Endothelial cell of umbilical vein (primary cell): ENCODE results near the gene NCF4. TPM values are rescaled to one million over a fixed set of nuclear protein-coding genes. Genes with fewer than 3 reads are reported as not detected.
A peak's percentile ranks its signal among the peaks of the same experiment; 100 is the strongest.

Experiments used
- BruUV-seq: library from RNA; stranded (reverse); fragments of 400-500 nt; replicated peaks from 2 replicates; lab custom pipeline; 2021; lab: Mats Ljungman, UMichigan
- CTCF ChIA-PET: fragments of 300-600, 350-600 bp; sonication (Branson Sonifier 250); formaldehyde crosslinking; loops from one replicate; lab custom pipeline; 2021; ENCODE audit warnings: antibody characterized with exemption, inconsistent platforms; lab: Charles Lee
- POLR2A ChIA-PET: fragments of 300-600, 350-600 bp; sonication (Branson Sonifier 250); formaldehyde crosslinking; loops from one replicate; lab custom pipeline; 2021; ENCODE audit warnings: antibody characterized with exemption, inconsistent platforms; lab: Charles Lee
- DNase-seq: peaks from one replicate; pipeline ENCODE4 v3.0.0-alpha.2; 2011; ENCODE audit warnings: low read depth, low spot score
- FAIRE-seq: peaks from 2 replicates; lab custom pipeline; 2011; peaks lifted over from hg19 to GRCh38; lab: Jason Lieb, UNC
- H2AFZ ChIP-seq: 2 replicates; pipeline ENCODE4 v1.6.0; 2012; ENCODE audit warnings: low read depth, low read length, control low read depth, inconsistent platforms
- H3K27ac ChIP-seq: 2 replicates; pipeline ENCODE4 v1.5.1; 2011; ENCODE audit warnings: low read depth, mild to moderate bottlenecking, control low read depth, low read length, moderate library complexity; ENCODE audit not compliant: insufficient read depth
- H3K27me3 ChIP-seq, 2 experiments: 2 replicates each; pipeline versions ENCODE4 v1.6.0 to v1.6.1; 2011; ENCODE audit warnings: low read length in 2 of 2, mixed read lengths in 1 of 2; ENCODE audit not compliant: control insufficient read depth in 2 of 2, insufficient read depth in 2 of 2
- H3K36me3 ChIP-seq, 2 experiments: 2 replicates in 1 of 2; 3 replicates in 1 of 2; pipeline ENCODE4 v1.5.1; 2011; ENCODE audit warnings: low read length in 2 of 2, mild to moderate bottlenecking in 1 of 2, moderate library complexity in 1 of 2; ENCODE audit not compliant: control insufficient read depth in 2 of 2, insufficient read depth in 2 of 2; ENCODE audit errors: extremely low read depth in 1 of 2
- H3K4me1 ChIP-seq: 3 replicates; pipeline ENCODE4 v1.5.1; 2011; ENCODE audit warnings: mild to moderate bottlenecking, low read length; ENCODE audit not compliant: control insufficient read depth, insufficient read depth; ENCODE audit errors: extremely low read depth
- H3K4me2 ChIP-seq: 2 replicates; pipeline ENCODE4 v1.6.1; 2011; ENCODE audit warnings: low read length, control low read depth, mixed read lengths; ENCODE audit not compliant: insufficient read depth
- H3K4me3 ChIP-seq, 3 experiments: fragments of 200-600 bp in 1 of 3; sonication (generic), shearing (Covaris generic) in 1 of 3; replicated peaks in 1 of 3; 2 replicates each; pipeline ENCODE4 v1.5.1; 2011 to 2016; ENCODE audit warnings: control low read depth in 3 of 3, low read length in 3 of 3, mild to moderate bottlenecking in 2 of 3, inconsistent platforms in 1 of 3, low read depth in 1 of 3, moderate library complexity in 1 of 3; ENCODE audit not compliant: insufficient read depth in 1 of 3
- H3K79me2 ChIP-seq: 2 replicates; pipeline ENCODE4 v1.6.0; 2012; ENCODE audit warnings: low read length, inconsistent platforms; ENCODE audit not compliant: control insufficient read depth, insufficient read depth
- H3K9ac ChIP-seq: replicated peaks from 2 replicates; pipeline ENCODE3; 2011; ENCODE audit warnings: low read length, control low read depth; ENCODE audit not compliant: insufficient read depth; ENCODE audit errors: extremely low read depth
- H3K9me1 ChIP-seq: replicated peaks from 3 replicates; pipeline ENCODE4 v1.6.0; 2011; ENCODE audit warnings: mild to moderate bottlenecking, low read length; ENCODE audit not compliant: control insufficient read depth, insufficient read depth; ENCODE audit errors: extremely low read depth
- H3K9me3 ChIP-seq: replicated peaks from 2 replicates; pipeline ENCODE4 v1.5.1; 2012; ENCODE audit warnings: low read length, inconsistent platforms; ENCODE audit not compliant: control insufficient read depth, insufficient read depth
- H4K20me1 ChIP-seq: replicated peaks from 2 replicates; pipeline ENCODE3; 2011; ENCODE audit warnings: mild to moderate bottlenecking, low read length; ENCODE audit not compliant: control insufficient read depth, insufficient read depth; ENCODE audit errors: extremely low read depth
- EZH2 ChIP-seq: IDR thresholded peaks from 2 replicates; pipeline ENCODE4 v1.6.1; 2012; ENCODE audit warnings: borderline replicate concordance, low read depth, mild to moderate bottlenecking, moderate library complexity, low read length, inconsistent platforms; ENCODE audit not compliant: severe bottlenecking
- GATA2 ChIP-seq: IDR thresholded peaks from 2 replicates; pipeline ENCODE4 v1.7.0; 2011; ENCODE audit warnings: low read depth, mild to moderate bottlenecking, moderate library complexity, mixed read lengths, low read length; ENCODE audit not compliant: insufficient read length, insufficient read depth
- JUN ChIP-seq: IDR thresholded peaks from 2 replicates; pipeline ENCODE4 v1.6.1; 2011; ENCODE audit warnings: borderline replicate concordance, low read depth; ENCODE audit not compliant: insufficient read length, insufficient read depth
- MYC ChIP-seq: IDR thresholded peaks from one replicate; pipeline ENCODE4 v1.6.1; 2011; ENCODE audit warnings: mild to moderate bottlenecking, low read depth, low read length
- POLR2A ChIP-seq: IDR thresholded peaks from 2 replicates; pipeline ENCODE4 v1.6.1; 2012; ENCODE audit warnings: low read depth, mild to moderate bottlenecking, control low read depth, low read length
- POLR2AphosphoS5 ChIP-seq: IDR thresholded peaks from 2 replicates; pipeline ENCODE4 v1.6.1; 2012; ENCODE audit warnings: low read depth, mild to moderate bottlenecking, control low read depth, low read length, moderate library complexity; ENCODE audit not compliant: insufficient read depth
- dilution Hi-C: fragments of 300-500 bp; cut with MboI; formaldehyde crosslinking; loops from one replicate; pipeline ENCODE4 v1.15.0; 2019; ENCODE audit warnings: low sequenced_read_pairs; ENCODE audit not compliant: extremely low pct_ligation_motif_present
- intact Hi-C: fragments of 100-400 bp; cut with micrococcal nuclease; formaldehyde crosslinking; loops from one replicate; pipeline ENCODE4 v1.10.0; 2022
- polyA plus RNA-seq, 4 experiments: library from polyadenylated mRNA; depleted of rRNA in 3 of 4; stranded (reverse) in 3 of 4; unstranded in 1 of 4; fragments of >200 nt; gene quantifications; 2 replicates each; pipeline versions ENCODE4 v1.2.1 to v1.2.3, GENCODE V29; 2011 to 2012; ENCODE audit warnings: missing spikeins in 1 of 4
- total RNA-seq: library from RNA; stranded (reverse); gene quantifications from 2 replicates; pipeline ENCODE4 v1.2.3, GENCODE V29; 2021
- TF ChIP-seq, protein P1 (sequence below), 2 donors: IDR thresholded peaks; 1 replicate in 1 of 2; 2 replicates in 1 of 2; pipeline ENCODE4 v1.5.1; 2011; ENCODE audit warnings: low read length in 2 of 2, mild to moderate bottlenecking in 2 of 2, moderate library complexity in 2 of 2, control low read depth in 1 of 2, inconsistent platforms in 1 of 2, low read depth in 1 of 2; ENCODE audit not compliant: insufficient read depth in 1 of 2; ENCODE audit errors: extremely low read depth in 1 of 2
- TF ChIP-seq, protein P2 (sequence below): IDR thresholded peaks from 2 replicates; pipeline ENCODE4 v1.6.1; 2011; ENCODE audit not compliant: insufficient read depth, insufficient read length

NCF4 gene
- total and polyA plus RNA-seq, 2 donors (not counting 3 experiments of a cell fraction or from before 2014, with no cell fraction given), result 0.07 TPM; not detected in 1

- DNase-seq (peak; percentile 42), FAIRE-seq (no peak)
- intact Hi-C loops, result no loop called here
- POLR2A ChIA-PET, result no interaction called here
- BruUV-seq, result no TSS peak
- Histone ChIP-seq H3K27ac (no peak overlapping the region), H3K4me2 (no peak overlapping the region), H3K27me3 (no peaks in the 10 kb centered on the region), H3K9ac (no peak overlapping the region), H4K20me1 (no peaks in the 10 kb centered on the region), H3K36me3 (no peaks in the 10 kb centered on the region), H3K9me3 (no peaks in the 10 kb centered on the region), H2AFZ (no peak overlapping the region), H3K4me1 (peaks cover 17% of the 10 kb centered on the region), H3K4me3 (no peak overlapping the region), H3K9me1 (no peaks in the 10 kb centered on the region), H3K79me2 (no peaks in the 10 kb centered on the region)
- dilution Hi-C loops, result no loop called here
- CTCF ChIA-PET, result interaction anchor here (0.6 to 1.7 kb wide), 9 partner anchors 8 to 85 kb away, joined by 3 to 5 read pairs (median 3); no protein-coding TSS in a partner anchor
- TF ChIP-seq, protein P1, sequence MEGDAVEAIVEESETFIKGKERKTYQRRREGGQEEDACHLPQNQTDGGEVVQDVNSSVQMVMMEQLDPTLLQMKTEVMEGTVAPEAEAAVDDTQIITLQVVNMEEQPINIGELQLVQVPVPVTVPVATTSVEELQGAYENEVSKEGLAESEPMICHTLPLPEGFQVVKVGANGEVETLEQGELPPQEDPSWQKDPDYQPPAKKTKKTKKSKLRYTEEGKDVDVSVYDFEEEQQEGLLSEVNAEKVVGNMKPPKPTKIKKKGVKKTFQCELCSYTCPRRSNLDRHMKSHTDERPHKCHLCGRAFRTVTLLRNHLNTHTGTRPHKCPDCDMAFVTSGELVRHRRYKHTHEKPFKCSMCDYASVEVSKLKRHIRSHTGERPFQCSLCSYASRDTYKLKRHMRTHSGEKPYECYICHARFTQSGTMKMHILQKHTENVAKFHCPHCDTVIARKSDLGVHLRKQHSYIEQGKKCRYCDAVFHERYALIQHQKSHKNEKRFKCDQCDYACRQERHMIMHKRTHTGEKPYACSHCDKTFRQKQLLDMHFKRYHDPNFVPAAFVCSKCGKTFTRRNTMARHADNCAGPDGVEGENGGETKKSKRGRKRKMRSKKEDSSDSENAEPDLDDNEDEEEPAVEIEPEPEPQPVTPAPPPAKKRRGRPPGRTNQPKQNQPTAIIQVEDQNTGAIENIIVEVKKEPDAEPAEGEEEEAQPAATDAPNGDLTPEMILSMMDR (IDR thresholded peaks at IDR 0.05; ENCODE audit: extremely low read depth in 1 of 2, insufficient read depth in 1 of 2, low read depth in 1 of 2, low read length in 2 of 2), result no peak
- TF ChIP-seq, protein P2, sequence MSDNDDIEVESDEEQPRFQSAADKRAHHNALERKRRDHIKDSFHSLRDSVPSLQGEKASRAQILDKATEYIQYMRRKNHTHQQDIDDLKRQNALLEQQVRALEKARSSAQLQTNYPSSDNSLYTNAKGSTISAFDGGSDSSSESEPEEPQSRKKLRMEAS, result no peak
- TF ChIP-seq POLR2AphosphoS5 (no peak), JUN (no peak), POLR2A (no peak), EZH2 (no peak), MYC (no peak), GATA2 (no peak)
Measured at GRCh38 chr22:36892292-36892691, 31.5 kb downstream of the NCF4 start.
